COLO829 (cell line): ENCODE measurements around the gene CHST9.
A peak's percentile ranks its signal among the peaks of the same experiment; 100 is the strongest.
"Not testable (repeated sequence)": the region's sequence is repeated elsewhere in the genome, so short reads cannot be mapped to it uniquely, and the experiment has no call there.

ENCODE experiments used
- DNase-seq: peaks from one replicate; pipeline ENCODE4 v3.0.0; 2012; ENCODE audit warnings: low spot score

CHST9 gene, protein sequence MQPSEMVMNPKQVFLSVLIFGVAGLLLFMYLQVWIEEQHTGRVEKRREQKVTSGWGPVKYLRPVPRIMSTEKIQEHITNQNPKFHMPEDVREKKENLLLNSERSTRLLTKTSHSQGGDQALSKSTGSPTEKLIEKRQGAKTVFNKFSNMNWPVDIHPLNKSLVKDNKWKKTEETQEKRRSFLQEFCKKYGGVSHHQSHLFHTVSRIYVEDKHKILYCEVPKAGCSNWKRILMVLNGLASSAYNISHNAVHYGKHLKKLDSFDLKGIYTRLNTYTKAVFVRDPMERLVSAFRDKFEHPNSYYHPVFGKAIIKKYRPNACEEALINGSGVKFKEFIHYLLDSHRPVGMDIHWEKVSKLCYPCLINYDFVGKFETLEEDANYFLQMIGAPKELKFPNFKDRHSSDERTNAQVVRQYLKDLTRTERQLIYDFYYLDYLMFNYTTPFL

DNA sequence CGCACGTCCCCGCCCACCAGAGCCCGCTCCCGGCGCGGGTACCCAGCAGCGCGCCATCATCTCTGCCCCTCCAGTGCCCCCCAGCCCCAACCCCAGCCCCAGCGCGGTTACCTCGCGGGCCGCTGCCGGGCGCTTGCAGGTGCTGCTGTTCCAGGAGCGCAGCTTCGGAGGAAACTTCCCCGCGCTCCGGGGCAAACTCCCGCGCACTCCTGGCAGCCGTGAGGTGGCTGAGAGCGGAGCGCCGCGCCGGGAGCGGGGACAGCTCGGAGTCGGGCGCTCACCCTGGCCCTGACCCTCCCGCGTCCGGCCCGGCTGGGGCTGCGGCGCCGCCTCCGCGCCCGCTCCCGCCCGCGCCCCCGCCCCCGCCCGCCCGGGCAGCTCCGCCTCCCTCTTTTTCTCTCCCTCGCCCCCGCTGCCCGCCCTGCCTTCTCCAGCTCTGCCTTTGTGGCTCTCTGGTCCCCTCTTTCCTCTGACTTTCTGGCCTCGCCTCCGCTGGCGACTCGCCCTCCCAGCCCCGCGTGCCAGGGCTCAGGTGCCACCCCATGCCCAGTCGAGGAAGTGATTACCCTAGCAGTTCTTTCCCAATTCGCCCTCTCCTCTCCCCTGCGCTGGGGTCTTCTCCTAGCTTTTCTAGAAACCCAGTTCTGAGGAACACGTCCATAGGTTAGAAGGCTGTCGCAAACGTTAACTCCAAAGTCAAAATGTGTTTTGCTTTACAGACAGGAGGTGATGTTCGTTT lies at the start of gene CHST9:
CHST9 (minus strand) TSS at position 284 of the 739 bp plus-strand sequence. CDS start 42,499 bp downstream, outside the sequence.
- no peak for DNase-seq

DNA sequence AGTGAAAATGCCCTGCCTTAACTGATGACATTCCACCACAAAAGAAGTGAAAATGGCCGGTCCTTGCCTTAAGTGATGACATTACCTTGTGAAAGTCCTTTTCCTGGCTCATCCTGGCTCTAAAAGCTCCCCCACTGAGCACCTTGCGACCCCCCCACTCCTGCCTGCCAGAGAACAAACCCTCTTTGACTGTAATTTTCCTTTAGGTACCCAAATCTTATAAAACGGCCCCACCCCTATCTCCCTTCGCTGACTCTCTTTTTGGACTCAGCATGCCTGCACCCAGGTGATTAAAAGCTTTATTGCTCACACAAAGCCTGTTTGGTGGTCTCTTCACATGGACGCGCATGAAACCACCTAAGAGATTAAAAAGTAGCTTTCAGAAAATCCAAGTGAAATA lies 47.2 kb upstream of the CHST9 start:
- DNase-seq = not testable (repeated sequence)

DNA sequence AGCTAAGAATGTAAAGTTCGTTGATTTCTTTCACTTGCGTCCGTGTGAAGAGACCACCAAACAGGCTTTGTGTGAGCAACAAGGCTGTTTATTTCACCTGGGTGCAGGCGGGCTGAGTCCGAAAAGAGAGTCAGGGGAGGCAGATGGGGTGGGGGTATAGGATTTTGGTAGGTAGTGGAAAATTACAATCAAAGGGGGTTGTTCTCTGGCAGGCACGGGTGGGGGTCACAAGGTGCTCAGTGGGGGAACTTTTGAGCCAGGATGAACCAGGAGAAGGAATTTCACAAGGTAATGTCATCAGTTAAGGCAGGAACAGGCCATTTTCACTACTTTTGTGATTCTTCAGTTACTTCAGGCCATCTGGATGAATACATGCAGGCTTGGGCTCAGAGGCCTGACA lies 46.6 kb upstream of the CHST9 start:
- DNase-seq = not testable (repeated sequence)

DNA sequence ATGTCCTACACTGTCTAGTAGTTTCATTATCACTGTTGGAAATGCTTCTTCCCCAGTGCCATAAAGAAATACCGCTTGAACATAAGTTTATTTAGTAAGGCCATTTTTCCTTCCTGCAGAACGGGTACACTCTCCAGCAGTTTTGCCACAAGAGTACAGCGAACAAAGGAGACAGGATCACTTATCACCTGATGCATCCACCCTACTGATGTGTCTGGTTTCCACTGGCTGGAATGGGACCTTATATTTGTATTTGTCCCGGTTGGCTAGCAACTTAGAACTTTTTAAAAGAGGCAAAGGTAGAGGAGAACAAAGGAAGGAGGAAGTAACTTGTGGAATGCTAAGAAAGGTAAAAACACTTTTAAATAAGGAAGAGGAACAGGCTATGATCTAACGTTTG lies 46.1 kb upstream of the CHST9 start:
- not testable (repeated sequence) for DNase-seq

DNA sequence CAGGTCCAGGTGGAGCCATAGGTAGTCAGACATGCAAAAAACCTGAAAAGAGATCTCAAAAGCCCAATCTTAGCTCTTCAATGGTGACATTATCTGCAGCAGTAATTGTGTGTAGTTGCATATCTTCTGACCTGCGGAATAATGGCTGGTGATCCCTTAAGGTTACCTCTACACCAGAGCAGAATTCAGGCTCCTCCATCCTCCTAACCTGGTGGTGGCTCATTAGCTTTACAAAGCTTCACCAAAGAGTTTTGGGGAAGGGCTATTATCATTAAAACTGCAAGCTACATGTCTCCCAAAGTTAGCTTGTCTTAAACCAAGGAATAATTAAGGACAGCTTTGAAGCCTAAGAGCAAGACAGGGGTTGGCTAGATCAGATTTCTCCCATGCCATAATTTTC lies 42.6 kb upstream of the CHST9 start:
- DNase-seq = no peak

DNA sequence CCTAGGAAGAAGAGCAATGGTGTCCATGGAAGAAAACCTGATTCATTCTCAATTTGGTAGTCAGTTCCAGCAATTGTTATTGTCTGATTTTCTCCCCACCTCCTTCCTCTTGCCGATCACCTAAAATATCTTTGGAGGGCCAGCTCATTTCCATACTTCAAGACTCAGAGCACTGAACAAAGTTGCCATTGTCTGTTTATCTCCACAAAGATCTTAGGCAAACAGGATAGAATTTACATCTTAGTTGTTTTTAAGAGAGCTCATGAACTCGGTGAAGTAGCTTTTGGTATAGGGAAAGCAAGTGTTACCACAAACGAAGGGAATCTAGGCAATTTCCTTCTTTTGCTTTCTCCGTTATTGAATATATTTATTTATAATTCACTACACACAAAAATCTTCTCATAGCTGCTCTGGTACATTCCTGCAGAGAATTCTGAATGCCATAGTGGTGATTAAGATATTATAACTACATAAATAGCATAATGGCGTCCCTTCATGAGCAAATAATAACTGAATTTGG lies 41.5 kb upstream of the CHST9 start:
- peak; percentile 77 for DNase-seq

DNA sequence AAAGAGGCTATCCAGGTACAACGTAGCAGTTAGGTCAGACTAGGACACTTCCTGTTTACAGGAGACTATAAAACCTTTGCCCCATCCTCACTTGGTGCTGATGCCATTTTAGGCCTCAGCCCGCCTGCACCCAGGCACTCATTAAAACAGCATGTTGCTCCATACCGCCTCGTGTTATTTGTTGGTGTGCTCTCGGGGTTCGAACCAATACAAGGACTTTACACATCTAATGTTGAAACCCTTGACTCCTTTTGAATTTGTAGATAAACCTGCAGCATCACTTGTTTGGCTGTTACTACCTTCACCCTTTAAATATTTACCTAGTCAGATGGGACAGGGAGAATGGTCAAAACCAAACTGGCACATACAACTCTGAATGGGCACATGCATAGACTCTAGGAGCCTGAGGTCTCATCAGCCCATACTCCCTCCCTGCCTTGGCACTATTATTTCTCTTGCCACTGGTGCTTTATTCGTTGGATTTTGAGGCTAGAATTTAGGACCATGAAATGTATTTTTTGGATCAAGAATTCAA lies 40.9 kb upstream of the CHST9 start:
- no peak for DNase-seq

DNA sequence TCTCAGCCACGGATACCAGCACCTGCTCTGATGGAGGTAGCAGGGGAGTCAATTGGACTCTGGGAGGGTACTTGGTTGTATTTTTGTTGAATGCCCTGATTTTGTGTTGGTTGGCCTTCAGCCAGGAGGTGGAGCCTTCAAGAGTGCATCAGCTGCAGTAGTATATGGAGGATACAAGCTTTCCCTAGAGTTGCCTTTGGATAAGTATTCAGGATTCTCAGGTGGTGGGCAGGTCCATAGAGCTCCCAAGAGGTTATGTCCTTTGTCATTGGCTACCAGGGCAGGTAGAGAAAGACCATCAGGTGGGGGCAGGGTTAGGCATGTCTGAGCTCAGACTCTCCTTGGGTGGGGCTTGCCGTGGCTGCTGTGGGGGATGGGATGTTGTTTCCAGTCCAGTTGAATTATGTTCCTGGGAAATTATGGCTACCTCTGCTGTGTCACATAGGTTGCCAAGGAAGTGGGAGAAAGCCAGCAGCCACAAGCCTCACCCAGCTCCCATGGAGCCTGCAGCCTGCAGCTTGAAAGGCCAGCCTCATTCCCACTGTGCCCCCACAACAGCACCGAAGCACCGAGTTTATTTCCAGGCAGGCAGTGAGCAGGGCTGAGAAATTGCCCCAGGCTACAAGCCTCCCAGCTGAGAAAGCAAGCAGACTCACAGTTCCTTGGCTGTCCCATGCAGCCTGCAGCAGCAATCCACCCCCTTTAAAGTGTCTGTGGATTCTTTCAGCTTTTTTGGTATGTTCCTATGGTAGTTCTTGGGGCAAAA lies 38.6 kb upstream of the CHST9 start:
- DNase-seq = no peak

DNA sequence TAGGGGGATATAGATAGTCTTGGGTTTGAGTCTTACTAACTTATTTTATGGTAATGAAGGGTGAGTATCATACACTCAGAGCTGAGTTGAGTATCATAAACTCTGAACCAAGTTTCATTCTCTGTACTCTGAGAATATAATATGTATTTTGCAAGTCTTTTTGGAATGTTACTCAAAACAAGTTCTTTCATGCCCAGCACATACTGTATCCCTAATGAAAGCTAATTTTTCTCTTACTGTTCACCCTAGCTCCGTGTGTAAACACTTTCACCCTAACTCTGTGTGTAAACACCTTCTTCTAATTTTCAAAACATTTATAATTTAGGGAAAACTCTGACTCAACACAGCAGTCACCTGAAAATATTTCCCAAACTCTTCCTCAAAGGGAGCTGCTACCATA lies 29.7 kb upstream of the CHST9 start:
- no peak for DNase-seq

DNA sequence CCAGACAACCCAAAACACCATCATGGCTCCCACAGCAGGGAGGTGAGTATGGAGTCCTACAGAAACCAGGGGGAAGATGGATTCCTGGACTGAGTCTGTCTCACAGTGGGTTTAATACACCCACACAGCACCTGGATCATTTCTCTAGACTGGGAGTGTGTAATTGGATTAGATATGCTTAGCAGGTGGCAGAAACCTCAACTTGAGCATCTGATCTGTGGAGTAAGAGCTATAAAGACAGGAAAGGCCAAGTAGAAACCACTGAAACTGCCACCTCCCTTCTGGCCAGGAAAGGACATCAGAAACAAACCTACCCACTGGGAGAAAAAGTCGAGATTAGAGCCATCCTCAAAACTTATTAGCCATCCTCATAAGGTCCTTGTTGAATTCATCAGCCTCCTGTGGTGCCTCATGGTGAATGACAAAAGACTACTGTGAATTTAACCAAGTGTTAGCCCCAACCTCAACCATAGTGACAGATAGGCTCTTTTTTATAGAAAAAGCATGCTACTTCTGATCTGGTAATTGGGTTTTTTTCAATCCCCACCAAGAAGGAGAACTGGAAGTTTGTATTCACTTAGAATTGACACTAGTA lies 28.1 kb upstream of the CHST9 start:
- DNase-seq = no peak

DNA sequence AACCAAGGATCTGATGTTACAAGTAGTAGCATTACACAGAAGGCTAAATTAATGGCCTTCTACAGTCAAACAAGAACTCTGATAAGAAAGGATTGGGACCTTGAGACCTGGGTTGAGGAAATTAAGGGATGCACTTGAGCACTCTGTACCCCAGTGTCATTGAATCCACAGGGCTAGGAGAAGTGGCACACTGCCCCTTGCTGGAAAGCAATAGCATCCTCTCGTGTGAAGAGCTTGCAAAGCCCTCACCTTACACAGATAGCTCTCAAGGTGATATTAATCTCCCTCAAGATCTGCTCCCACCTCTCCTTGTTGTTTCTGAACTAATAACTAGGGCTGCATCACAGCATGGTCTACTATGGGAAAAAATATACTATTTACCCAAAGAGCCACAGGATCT lies 26.5 kb upstream of the CHST9 start:
- no peak for DNase-seq

DNA sequence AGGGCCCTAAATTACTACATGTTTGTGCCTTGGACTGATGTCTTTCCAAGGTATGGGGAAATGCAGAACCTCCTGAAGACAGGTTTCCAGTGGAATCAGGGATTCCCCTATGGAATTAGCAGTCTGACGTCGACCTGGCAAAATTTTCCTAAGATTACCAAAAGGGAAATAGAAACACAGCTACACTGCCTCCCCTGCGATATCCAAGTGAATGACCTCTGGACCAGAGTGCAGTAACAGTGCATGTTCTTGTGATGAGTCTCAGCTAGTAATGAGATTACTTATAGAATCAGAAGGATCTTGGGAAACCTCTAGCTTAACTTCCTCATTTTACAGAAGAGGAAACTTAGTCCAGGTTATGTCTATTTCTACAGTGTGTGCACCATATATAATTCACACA lies 21.3 kb upstream of the CHST9 start:
- DNase-seq = no peak

DNA sequence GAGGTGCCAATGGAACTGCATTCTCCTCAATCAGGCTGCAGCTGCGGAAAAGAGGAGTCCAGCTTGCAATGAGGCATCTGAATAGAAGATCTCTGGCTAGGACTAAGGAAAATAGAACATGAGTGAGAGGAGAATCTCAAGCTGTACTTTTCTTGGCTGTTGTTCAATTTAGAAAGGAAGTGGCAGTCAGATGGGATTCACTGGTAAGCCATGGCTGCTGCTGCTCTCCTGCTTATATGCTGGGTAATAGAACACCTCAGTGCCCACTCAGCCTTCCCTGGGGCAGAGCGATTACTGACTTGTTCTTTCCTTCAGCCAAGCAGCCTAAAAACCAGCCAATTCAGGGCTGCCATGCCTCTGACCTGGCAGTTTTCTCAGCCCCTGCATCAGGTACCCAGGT lies 17.6 kb upstream of the CHST9 start:
- no peak for DNase-seq

DNA sequence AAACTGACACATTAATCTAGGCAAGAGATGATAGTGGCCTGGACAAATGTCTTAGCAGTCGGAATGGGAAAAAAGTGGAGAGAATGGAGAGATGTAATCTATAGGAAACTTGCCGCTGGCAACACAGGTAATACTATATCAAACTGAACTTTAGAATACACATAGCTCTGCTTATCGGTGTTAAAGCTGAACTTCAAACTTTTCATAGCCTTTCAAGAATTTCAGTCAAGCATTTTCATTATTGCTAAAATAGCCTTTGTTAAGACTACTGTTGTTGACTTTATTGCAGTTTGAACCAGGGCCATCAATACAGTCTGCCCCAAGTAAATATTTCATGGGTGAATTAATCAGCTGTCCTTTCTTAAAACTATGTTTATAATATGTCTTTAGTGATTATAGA lies 12.9 kb upstream of the CHST9 start:
- DNase-seq = no peak

DNA sequence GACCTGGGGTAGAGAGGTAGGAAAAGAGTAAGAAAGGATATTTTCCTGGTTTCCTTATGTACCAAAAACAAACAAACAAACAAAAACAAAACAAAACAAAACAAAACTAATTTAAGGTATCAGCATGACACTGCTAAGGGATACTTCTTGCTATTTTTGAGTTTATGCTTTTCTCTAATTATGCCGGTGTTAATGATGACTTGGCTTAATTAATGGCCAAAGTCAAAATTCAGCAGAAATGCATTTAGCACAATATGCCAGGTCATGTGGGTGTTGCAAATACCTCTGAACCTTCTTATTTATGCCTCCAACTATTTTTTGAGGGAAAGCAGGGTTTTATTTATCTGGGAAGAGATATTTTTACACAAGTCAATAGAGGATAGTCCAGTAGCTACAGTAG lies 3.2 kb upstream of the CHST9 start:
- DNase-seq = no peak

DNA sequence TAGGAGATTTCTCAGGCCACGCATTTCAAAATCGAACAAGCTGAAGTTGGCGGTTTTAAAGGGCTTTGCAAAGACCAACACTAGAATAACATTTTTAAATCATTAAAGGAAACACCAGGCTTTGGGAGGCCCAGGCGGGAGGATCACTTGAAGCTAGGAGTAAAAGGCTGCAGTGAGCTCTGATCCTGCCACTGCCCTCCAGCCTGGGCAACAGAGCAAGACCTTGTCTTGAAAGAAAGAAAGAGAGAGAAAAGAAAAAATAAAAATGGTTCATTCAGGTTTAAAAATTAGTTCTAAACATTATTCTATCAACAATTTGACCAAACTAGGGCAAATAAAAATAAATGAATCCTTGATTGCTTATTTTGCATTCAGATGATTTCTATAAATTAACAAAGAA lies 789 bp upstream of the CHST9 start:
- DNase-seq = no peak

DNA sequence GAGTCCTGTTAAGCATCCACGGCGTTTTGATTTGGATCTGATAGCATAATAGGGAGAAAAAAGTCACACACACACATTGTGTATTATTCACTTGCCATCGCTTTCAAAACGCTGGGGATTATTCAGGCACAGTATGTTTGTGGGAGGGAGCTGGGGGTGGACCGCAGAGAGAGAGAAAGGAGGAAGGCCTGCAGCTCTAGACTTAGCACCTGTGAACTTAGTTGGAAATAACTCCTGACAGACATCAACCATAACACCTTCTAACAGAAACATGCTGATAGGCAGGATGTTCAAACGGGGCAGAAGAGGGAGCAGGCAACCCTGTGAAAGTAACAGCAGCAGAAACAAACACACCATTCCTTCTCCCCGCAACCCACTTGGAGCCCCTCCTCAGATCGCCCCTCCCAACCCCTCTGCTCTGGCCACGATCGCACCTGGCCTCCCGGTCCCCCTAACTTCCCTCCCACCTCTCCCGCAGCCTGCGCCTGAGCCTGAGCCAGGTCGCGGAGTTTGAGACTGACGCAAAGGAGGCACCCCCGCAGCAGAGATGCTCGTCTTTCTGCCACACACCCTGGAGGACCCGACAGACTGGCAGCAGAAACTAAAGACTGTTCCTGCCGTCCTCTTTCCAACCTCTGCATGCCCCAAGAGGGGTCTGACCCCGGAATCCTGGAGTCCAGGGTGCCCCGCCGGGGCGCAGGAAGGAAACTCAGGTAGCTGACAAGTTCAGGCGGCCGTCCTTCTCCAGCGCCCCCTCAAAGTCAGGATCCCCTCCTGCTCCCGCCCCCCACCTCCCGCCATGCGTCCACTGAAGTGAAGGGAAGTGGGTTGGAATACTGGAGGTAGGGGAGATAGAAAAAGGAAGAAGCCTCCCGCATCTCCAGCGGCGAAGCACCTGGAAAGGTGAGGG lies 738 bp downstream of the CHST9 start:
- DNase-seq = no peak

DNA sequence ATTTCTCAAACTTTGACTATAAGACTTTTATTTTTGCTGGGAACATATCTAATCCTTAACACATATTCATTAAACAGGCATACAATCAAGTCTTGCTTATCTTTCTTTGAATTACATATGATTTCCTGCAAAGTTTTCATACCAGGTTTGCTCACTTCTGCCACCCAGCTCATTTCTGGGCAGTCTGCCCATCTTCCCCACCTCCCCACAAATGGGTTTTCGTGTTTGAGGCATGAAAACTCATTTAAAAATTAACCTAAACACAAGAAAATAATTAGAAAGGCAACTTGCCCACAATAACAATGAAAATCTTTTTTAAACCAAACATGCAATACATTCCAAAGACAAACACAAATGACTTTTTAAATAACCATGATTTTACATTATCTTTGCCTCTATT lies 3.4 kb downstream of the CHST9 start:
- DNase-seq = no peak

DNA sequence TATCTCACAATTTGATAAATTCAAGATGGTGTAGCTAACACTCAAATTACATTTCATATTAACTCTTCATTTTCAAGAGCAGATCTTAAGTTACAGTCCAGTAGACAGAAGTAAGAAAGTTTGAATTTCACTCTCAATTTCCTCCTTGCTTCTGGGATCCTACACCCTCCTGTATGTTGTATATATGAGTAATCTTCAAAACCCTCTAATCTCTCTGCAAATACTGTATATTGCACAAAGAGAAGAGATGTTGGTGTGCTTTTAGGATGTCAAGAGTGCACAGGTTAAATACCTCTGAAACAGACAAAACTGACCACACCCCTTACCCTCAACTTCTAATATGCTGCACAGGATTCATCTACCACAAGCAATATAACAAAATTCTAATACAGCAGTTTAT lies 6.7 kb downstream of the CHST9 start:
- no peak for DNase-seq

DNA sequence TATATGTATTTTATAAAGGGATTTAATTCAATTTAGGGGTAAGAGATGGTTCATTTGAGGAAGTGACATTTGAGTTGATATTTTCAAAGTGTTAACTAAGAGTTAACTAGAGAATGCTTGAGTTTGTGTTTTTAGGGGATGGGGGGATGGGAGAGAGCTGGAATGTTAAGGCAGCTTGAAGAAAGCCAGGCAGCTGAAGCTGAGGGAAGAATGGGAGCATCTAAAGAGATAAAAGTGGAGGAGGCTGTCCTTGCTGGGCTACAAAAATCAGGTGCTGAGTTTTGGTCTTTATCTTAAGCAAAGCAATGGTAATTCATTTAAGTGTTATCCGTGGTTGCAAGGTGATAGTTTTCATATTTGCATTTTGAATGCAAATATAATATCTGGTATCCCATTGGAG lies 9.2 kb downstream of the CHST9 start:
- no peak for DNase-seq

DNA sequence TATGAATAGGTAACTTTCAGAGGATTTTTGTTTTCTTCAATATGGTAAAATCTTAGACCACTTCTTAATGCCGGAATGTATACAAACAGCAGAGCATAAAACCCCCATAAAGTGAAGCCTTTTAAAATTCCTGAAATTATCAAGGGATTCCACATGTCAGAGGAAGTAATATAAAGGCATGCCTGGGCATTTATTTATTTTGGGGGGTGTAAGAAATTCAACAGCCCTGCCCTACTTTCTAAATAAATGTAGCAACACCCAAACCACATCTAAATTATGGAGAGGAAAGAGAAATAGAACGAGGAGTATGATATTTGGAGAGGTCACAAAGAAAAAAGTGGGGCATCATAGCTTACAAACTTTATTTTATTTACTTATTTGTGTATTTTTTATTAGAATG lies 9.9 kb downstream of the CHST9 start:
- DNase-seq = no peak
